NOMO-1 (cell line): ENCODE results near the gene PPIP5K2.
"Not testable (repeated sequence)": the region's sequence is repeated elsewhere in the genome, so short reads cannot be mapped to it uniquely, and the experiment has no call there.

ENCODE experiments used
- DNase-seq, 2 experiments: peaks; one replicate each; lab custom pipeline; 2025; ENCODE audit not compliant: unreplicated experiment in 2 of 2; lab: John Stamatoyannopoulos, UW

PPIP5K2 gene

DNA sequence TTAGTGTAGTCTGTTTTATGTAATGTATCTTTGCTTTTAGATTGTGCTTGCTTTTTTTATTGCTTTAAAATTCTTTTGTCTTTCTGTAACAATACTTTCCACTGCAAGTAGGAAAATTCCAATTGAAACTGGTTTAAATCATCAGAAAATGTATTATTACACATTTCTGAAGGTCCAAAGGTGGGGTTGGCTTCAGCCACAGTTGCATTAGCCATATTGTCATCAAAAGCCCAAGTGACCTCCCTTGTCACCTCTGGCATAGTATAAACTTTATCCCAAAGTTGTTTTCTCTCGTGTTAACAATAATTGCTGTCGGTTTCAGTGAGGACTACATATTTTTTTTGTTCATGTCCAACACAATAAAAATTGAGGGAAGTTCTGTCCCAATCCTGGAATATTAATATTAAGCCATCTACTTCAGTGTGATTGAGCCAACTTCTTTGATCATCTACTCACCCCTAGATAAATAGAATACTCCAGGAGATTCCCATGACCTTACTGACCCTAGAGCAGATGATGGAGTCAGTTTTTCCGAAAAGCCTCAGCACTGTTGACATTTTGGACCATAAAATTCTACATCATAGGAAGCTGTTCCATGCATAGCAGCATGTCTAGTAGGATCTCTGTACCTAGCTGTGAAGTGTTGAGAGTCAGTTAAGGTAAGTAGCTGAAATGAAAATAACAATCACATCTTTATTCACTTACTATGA is 86.0 kb downstream of the PPIP5K2 start:
- DNase-seq: no peak

DNA sequence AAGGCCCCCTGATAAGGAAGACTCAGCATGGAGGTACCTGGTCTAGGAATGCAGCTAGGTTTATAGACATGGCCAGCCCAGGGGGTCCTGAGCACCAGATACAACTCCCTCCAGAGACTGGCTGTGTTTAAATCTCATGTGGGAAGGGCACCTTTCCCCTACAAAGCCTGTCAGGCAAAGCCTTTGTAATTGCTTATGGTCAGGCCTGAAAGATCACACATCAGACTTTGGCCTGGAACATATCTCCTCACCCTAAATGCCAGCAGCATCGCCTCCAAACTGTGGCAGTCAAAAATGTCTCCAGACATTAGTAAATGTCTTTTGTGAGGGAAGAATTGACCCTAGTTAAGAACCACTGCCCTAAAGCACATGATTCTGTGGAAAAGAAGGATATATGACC is 86.9 kb downstream of the PPIP5K2 start:
- no peak for DNase-seq

DNA sequence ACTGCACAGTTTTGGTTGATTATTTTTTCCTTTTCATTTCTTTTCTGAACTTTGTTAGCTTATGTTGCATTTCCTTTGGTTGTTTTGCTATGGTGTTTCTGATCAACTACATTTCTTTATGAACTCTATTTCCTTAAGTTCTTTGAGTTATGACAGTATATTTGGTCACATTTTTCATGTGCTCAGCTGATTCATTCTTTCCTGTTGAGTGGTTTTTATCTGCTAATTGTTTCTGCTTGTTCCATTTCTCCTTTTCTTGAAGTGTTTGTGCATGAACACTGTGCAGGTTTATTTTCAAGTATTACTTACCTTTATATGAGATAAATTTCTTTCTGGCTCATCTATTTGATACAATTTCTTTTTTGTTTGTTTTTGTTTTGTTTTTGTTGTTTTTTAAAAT is 87.6 kb downstream of the PPIP5K2 start:
- DNase-seq: peak; percentile 17 to 86

DNA sequence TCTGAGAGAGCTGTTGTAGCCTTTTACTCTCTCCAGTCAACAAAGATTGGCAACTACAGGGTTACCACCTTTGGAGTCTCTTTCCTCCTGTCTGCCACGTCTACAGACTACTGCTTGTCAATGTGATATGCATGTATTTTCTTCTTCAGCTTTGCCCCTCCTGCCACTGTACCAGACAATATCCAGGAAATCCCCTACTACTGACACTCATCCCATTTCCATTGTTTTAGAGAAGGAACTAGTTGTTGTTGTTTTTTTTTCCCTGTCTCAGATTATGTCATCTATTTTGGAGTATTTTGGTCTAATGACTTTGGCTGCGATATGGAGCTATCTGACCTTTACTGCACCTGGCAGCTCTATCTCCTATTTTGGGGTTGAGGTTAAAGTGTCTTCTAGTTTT is 88.4 kb downstream of the PPIP5K2 start:
- no peak for DNase-seq

DNA sequence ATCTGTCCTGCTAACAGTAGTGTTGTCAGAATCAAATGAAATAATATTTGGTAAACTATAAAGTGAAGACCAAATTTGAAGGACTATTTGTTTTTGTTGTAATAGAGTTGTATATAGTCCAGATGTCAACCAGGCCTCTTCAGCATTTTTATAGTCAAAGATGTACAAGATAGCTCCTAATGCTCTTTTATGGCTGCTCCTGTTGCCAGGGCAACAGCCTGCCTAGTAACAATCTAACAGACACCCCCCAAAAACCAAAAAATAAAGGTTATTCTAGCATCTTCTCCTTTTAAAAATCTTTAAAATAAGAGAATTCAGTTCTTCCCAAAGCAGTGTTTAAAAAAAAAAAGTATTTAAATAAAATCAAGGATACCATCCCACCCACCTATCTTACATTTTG is 89.0 kb downstream of the PPIP5K2 start:
- no peak for DNase-seq

DNA sequence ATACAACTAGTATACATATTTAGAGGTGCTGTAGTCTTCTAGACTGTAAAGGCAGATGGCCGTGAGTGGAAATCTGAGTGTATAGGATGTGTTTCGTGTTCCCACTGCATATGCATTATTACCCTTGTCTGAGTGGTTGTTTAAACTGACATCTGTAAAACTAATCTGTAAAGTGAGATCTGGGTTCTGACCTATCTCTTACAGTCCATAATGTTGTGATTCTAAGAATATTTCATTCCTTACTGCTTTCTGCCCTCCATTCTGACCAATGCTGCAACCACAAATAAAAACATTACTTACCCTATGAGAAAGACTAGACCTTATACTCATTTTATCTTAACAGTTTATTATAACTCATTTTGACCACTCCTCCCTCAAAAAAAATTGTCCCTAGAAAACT is 90.9 kb downstream of the PPIP5K2 start:
- DNase-seq: no peak

DNA sequence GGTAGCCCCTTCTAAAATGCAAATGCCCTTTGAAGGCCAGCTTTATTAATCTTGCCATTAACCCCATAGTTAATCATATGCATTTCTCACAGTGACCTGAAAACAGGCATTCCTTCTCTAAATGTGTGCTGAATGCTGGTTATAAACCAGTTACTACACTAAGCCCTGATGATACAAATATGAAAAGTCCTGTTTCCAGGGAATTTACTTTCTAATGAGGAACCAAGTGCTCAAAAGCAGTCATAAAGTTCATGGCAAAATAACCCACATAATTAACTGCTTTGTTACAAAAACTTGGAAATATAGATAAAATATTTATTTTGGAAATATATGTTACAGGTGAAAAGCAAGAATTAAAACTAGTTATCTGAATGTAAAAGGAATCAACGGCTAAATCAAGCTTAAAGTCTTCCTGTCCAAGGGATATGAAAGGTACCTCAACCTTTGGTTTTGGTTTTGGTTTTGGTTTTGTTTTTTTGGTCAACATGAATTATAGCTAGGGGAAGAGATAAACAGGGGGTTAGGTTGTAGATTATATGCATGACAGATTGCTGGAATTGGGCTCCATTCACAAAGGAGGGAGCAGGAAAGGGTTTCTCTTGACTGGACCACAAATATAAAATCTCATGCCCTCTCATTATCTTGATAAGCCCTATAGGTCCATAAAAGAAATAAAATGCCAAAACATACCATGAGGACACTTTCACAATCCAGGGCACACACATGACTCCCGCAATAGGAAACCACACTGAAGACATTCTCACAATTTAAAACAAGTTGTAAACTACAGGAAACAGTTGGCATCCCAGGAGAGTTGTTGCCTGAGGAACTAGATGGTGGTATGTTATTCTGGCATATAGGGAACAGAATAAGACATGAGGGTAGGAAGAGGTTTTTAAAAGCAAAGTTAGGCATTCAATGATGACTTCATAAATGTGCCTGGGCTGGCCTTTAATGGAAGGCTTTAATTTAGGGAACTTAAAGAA is 91.8 kb downstream of the PPIP5K2 start:
- DNase-seq: peak; percentile 12 to 59

DNA sequence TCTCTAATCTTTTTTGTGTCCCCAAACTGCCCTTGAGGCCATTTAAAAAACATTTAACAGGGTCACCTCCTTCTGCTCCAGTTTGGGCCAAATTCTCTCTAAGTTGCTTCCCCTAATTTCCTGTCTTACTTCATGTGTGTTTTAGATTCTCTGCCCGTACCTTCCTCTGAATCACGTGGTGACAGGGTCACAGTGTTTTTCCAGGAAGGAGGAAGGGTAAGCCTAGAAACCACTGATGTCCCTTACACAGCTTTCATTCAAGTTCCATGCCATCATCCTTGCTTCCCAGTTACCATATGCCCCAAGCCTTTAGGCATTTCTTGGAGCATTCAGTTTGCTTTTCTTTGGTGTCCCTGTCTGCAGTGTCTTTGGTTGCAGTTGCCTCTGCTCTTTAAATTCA is 96.0 kb downstream of the PPIP5K2 start:
- DNase-seq: peak; percentile 3 to 10

DNA sequence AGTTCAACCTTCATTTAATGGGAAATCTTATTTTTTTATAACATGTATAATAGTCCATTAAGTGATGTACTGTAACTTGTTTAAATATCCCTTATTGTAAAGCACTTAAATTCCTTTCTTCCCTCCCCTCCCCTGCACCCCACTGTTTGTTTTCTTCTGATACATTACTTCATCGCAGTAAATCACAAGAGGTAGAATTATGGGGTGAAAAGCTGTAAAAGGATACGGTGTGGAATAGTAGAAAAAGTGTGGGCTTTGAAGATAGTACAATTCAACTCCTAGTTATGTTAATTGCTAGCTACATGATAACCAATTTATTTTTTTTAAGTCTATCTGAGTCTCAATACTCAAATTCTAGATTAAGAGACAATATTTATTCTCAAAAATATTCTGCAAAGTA is 96.6 kb downstream of the PPIP5K2 start:
- DNase-seq: no peak

DNA sequence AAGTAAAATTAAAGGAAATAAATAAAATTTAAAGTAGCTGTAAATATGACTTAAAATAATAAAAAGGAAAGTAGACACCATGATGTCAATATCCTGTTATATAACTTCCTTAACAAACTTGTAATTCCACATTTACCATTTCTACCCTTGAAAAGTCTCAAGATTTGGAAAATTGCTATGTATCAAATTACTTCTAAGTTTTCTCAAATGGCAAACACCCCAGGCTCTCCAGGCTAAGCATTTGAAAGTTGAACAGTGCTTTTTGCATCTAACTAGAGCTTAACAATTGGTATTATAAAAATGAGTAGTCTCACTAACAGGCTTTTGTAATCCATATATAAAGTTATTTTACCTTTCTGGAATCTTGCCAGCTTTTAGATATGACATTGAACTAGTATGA is 97.0 kb downstream of the PPIP5K2 start:
- DNase-seq: no peak

DNA sequence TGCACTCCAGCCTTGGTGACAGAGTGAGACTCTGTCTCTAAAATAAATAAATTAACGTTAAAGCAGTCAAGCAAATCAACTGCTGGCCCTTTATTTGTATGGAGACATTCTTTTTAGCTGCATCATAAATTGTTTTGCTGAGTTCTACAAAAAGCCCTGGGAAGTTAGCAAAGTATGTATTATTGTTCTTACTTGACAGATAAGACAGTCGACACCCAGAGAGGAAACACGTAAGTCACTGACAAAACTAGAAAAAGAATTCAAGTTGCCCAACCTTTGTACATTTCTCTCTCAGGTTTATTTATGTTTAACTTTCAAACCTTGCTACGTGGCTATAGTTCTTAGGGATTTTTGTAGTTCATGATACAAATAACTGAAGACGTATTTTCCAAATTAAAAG is 98.1 kb downstream of the PPIP5K2 start:
- DNase-seq: no peak

DNA sequence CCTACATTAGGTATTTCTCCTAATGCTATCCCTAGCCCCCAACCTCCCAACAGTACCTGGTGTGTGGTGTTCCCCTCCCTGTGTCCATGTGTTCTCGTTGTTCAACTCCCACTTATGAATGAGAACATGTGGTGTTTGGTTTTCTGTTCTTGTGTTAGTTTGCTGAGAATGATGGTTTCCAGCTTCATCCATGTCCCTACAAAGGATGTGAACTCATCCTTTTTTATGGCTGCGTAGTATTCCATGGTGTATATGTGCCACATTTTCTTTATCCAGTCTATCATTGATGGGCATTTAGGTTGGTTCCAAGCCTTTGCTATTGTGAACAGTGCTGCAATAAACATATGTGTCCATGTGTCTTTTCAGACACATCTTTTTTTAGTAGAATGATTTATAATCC is 99.0 kb downstream of the PPIP5K2 start:
- not testable (repeated sequence) for DNase-seq

DNA sequence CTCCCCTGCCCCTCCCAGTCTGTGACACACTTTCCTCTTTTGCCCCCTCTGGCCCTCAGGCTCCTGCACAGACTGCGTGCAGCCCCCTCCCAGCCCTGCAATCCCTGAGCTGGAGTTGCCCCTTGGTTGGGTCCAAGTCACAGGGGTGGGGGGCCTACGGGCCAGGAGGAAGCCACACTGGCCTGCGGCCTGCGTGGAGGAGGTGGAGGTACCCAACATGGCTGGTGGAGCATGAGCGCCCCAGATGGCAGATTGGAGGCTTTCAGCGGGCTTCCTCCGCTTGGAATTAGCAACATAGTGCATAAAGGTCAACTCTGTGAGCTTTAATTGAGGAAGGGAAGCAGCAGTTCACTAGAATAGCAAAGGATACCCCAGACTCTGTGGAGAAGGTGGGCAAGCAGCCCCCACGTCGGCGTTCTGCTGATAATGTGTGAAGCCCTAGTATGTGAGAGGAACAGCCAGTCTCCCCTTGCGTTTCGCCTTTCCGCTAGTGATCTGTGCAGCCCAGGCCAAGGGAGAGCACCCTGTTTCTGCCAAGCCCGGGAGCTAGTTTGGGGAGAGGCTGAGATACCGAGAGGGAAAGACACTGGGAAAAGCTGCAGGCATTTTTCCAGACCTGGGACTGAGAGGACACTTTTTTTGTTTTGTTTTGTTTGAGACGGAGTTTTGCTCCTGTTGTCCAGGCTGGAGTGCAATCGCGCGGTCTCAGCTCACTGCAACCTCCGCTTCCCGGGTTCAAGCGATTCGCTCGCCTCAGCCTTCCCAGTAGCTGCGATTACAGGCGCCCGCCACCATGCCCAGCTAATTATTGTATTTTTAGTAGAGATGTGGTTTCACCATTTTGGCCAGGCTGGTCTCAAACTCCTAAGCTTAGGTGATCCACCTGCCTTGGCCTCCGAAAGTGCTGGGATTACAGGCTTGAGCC is 103.2 kb downstream of the PPIP5K2 start:
- no peak for DNase-seq

DNA sequence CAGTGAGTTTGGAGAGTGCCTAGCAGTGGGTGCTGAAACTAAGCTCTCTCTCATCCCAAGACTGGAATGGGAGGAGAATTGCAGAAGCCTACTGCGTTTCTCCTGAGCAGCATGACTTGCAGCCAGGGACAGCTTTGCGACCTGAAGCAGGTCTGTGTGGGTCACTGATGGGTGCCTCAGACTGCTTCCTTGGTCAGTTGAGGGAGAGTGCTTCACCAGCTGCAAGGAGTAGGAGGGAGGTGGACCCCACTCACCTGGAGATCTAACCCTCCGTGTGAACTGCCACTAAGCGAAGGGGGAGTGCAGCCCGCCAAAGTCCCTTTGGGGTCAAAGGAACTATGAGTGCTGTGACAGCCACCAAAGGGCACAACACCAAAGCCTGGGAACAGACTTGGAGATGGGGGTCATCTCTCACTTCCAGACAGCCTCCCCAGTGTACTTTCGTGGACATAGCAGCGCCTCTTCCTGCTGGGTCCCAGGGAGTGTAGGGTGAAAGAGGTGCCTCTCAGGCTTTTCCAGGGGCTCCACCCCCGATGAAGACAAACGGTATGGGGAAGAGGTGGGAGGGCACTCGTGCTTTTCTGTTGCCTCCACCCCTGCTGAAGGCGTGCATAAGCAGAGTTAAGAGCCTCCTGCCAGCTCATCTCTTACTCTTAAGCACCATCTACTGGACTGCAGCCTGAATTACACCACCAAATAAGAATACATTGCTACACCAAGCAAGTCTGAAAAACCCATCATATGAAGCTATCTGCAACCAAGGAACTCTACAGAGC is 104.2 kb downstream of the PPIP5K2 start:
- DNase-seq: peak; percentile 76 to 84

DNA sequence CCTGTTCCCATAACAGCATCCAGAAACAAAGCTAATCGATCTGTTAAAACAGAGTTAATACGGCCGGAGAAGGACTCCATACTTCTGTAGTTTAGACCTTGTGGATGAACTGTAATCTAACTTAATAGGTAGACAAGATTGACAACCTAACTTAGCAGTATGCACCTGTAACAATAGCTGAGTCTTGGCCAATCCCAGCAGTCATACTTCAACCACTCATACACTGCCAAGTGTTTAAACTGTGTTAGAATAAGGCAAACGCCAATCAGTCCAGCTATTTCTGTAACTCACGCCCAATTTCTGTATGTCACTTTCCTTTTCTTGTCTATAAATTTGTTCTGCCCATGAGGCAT is 104.8 kb downstream of the PPIP5K2 start:
- no peak for DNase-seq

DNA sequence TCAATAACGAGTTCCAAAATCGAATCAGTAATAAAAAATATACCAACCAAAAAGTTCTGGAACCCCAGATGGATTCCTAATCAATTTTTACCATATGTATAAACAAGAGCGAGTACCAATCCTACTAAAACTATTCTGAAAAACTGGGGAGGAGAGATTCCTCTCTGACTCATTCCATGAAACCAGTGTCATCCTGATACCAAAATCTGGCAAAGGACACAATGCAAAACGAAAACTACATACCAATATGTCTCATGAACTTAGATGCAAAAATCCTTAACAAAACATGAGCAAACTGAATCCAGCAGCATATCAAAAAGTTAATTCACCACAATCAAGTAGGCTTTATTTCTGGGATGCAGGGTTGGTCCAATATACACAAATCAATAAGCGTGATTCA is 108.0 kb downstream of the PPIP5K2 start:
- no peak for DNase-seq

DNA sequence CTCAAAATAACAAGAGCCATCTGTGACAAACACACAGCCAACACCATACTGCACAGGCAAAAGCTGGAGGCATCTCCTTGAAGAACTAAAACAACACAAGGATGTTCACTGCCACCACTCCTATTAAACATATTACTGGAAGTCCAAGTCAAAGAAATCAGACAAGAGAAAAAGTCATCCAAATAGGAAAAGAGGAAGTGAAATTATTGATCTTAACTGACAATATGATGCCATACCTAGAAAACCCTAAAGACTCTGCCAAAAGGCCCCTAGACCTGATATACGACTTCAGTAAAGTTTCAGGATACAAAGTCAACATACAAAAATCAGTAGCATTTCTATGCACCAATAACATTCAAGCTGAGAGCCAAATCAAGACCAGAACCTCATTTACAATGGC is 108.5 kb downstream of the PPIP5K2 start:
- peak; percentile 59 to 82 for DNase-seq

DNA sequence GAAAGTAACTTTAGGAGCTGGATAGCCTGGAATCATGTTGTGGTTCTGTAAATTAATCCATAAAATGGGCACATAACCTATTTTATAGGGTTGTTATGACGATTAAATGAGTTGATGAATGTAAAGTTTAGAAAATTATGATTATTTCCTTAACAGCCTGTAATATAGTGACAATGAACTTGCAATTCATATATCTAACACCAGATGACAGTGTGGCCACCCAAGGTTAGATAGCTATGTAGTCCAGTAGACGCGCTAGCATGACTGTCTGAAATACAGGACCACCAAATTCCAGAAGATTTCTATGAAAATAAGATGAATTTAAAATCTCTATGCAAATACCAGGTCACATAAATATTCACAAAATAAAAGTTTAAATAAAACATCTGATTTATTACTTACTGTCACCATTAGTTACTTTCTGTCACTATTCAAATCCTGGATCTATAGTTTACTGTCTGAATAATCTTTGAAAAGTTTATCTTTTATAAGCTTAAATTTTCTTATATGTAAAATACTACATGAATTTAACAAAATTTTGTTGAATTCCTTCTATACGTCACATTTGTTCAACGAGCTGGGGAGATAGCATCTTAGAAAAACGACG is 112.4 kb downstream of the PPIP5K2 start:
- DNase-seq: no peak

DNA sequence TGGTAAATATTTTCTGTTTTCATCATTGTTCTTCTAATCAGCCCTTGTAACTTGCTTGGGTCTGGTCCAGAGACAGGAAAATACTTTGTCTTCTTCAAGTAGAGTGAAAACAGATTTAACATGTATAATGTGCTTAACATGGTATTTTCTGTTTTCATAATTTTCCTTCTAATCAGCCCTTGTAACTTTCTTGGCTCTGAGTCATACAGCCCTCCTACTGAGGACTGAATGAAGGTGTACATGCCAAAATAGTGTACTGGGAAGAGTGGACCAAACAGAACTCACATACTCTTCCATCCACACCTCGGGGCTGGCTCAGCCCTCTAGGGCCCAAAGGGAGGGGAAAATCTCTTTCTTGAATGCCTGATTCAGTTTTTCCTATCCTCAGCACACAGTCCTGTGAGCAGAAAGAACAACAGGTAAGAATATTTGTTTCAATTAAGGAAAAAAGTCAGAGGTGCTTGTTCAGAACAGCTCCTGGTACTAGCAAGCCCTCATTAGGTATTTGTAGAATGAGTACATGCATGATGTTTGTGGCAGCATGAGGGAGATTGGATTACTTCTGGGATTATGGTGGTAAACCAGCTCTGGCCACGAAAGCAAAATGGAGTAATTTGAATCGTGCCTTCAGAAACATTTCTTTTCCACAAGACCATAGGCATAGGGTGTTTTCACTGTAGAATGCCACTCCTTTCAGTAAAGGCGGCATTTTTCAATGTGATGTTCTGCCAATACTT is 114.3 kb downstream of the PPIP5K2 start:
- DNase-seq: no peak
